HepG2 (cell line): ENCODE data around the gene CDH23. TPM values are rescaled to one million over a fixed set of nuclear protein-coding genes. Genes with fewer than 3 reads are reported as not detected.

Experiments used
- ATAC-seq: fragments of 200-7000 bp; cut with Tn5 transposase; 3 replicates; pipeline ENCODE4 v1.9.1; 2020; ENCODE audit warnings: mild to moderate bottlenecking, moderate library complexity
- BruUV-seq: library from RNA; stranded (reverse); fragments of 400-500 nt; replicated peaks from 2 replicates; lab custom pipeline; 2021; lab: Mats Ljungman, UMichigan
- CTCF ChIA-PET: fragments of 300-600 bp; formaldehyde crosslinking; extraction: SDS; loops from one replicate; lab custom pipeline; 2021; ENCODE audit warnings: low total read pairs, inconsistent platforms, low intra/inter-chr PET ratio; lab: Yijun Ruan, JAX
- POLR2A ChIA-PET: fragments of 350-600 bp; sonication (Branson Sonifier 250); formaldehyde crosslinking; loops from one replicate; lab custom pipeline; 2020; ENCODE audit warnings: antibody characterized with exemption, inconsistent platforms; lab: Yijun Ruan, JAX
- DNase-seq: peaks from one replicate; pipeline ENCODE4 v3.0.0-alpha.2; 2015; ENCODE audit warnings: low spot score
- FAIRE-seq: peaks from 3 replicates; lab custom pipeline; 2011; peaks lifted over from hg19 to GRCh38; lab: Jason Lieb, UNC
- H2AFZ ChIP-seq: one replicate; pipeline ENCODE4 v1.6.1; 2011; ENCODE audit warnings: low read length, inconsistent platforms
- H3K27ac ChIP-seq: fragments of 300-600 bp; 3 replicates; pipeline ENCODE4 v1.8.0; 2011; ENCODE audit warnings: mixed run types, mild to moderate bottlenecking, mixed read lengths, low read length, inconsistent platforms; ENCODE audit not compliant: insufficient read depth; ENCODE audit errors: extremely low read length
- H3K27me3 ChIP-seq, 2 experiments: fragments of 200-600 bp in 1 of 2; 2 replicates in 1 of 2; 3 replicates in 1 of 2; pipeline versions ENCODE4 v1.6.0 to v1.8.0; 2011; ENCODE audit warnings: low read length in 2 of 2, mild to moderate bottlenecking in 2 of 2, moderate library complexity in 2 of 2, inconsistent platforms in 1 of 2; ENCODE audit not compliant: insufficient read depth in 2 of 2, control insufficient read depth in 1 of 2
- H3K36me3 ChIP-seq, 2 experiments: fragments of 200-600 bp in 1 of 2; replicated peaks in 1 of 2; 2 replicates in 1 of 2; 3 replicates in 1 of 2; pipeline versions ENCODE4 v1.5.1 to v1.8.0; 2011; ENCODE audit warnings: low read length in 2 of 2, inconsistent platforms in 1 of 2; ENCODE audit not compliant: insufficient read depth in 2 of 2, control insufficient read depth in 1 of 2
- H3K4me1 ChIP-seq: 2 replicates; pipeline ENCODE4 v1.5.1; 2012; ENCODE audit warnings: low read length, inconsistent platforms; ENCODE audit not compliant: insufficient read depth
- H3K4me2 ChIP-seq: 2 replicates; pipeline ENCODE4 v1.6.0; 2011; ENCODE audit warnings: low read depth, low read length, inconsistent platforms
- H3K4me3 ChIP-seq, 3 experiments: fragments of 200-600 bp in 1 of 3; sonication (generic), shearing (Covaris generic) in 1 of 3; replicated peaks in 1 of 3; 2 replicates each; pipeline ENCODE4 v1.5.1; 2011 to 2016; ENCODE audit warnings: low read length in 3 of 3, inconsistent platforms in 2 of 3, low read depth in 2 of 3, mild to moderate bottlenecking in 2 of 3, control low read depth in 1 of 3, mixed read lengths in 1 of 3; ENCODE audit not compliant: insufficient read depth in 1 of 3
- H3K79me2 ChIP-seq: one replicate; pipeline ENCODE4 v1.6.1; 2011; ENCODE audit warnings: low read length, inconsistent platforms; ENCODE audit not compliant: insufficient read depth
- H3K9ac ChIP-seq: 2 replicates; pipeline ENCODE4 v1.6.0; 2011; ENCODE audit warnings: mild to moderate bottlenecking, low read depth, low read length, inconsistent platforms; ENCODE audit not compliant: insufficient read depth
- H3K9me3 ChIP-seq: 2 replicates; pipeline ENCODE4 v1.5.1; 2012; ENCODE audit warnings: mild to moderate bottlenecking, low read length
- H4K20me1 ChIP-seq: 2 replicates; pipeline ENCODE4 v1.6.0; 2011; ENCODE audit warnings: inconsistent platforms, mild to moderate bottlenecking, low read length, moderate library complexity; ENCODE audit not compliant: insufficient read depth
- CTCF ChIP-seq: sonication (generic); formaldehyde crosslinking; IDR thresholded peaks from 2 replicates; pipeline ENCODE4 v1.5.0; 2020; ENCODE audit warnings: mild to moderate bottlenecking, missing genetic modification reagents, moderate library complexity
- SIN3A ChIP-seq: IDR thresholded peaks from 2 replicates; pipeline ENCODE4 v1.6.1; 2011; ENCODE audit warnings: low read depth, mild to moderate bottlenecking, control low read depth, low read length, borderline replicate concordance
- SMC3 ChIP-seq: IDR thresholded peaks from 2 replicates; pipeline ENCODE4 v1.6.1; 2011; ENCODE audit warnings: low read length, improper control_type of control experiment
- WGBS: methylation state at CpG from one replicate; pipeline ENCODE4 v1.1.6; 2017; ENCODE audit warnings: low lambda C conversion rate; 5-methylcytosine and 5-hydroxymethylcytosine counted together
- in situ Hi-C: cut with HindIII; loops from 2 replicates; pipeline ENCODE4 v1.10.0; 2017; ENCODE audit warnings: low pct_unique_long_range_greater_than_20kb; ENCODE audit not compliant: extremely low pct_ligation_motif_present
- intact Hi-C: fragments of 100-400 bp; cut with micrococcal nuclease; formaldehyde crosslinking; loops from one replicate; pipeline ENCODE4 v1.10.0; 2022; ENCODE audit not compliant: unreplicated experiment
- polyA plus RNA-seq, 8 experiments: library from polyadenylated mRNA; depleted of rRNA in 3 of 8; stranded (reverse) in 7 of 8; unstranded in 1 of 8; fragments of >200 nt; fragmentation: Illumina TruSeq in 4 of 8; extraction: Trizol in 4 of 8; gene quantifications; 2 replicates each; pipeline versions ENCODE4 v1.2.1 to v1.2.3, GENCODE V29; 2011 to 2016; ENCODE audit warnings: low read depth in 4 of 8, missing spikeins in 1 of 8, mixed read lengths in 1 of 8; ENCODE audit not compliant: insufficient read depth in 1 of 8
- total RNA-seq, 5 experiments: library from RNA; depleted of rRNA; stranded (reverse); fragments of >200 nt; fragmentation: Illumina TruSeq; extraction: Trizol; gene quantifications; 2 replicates each; pipeline ENCODE4 v1.2.3, GENCODE V29; 2016; ENCODE audit warnings: low read depth in 1 of 5
- TF ChIP-seq, protein P1 (sequence below): sonication (generic); formaldehyde crosslinking; IDR thresholded peaks from 2 replicates; pipeline ENCODE4 v1.4.0; 2020; ENCODE audit warnings: mild to moderate bottlenecking, missing genetic modification reagents

Gene CDH23
- total and polyA plus RNA-seq, 2 of the 13 experiments (the other 11 are each of a cell fraction or from before 2014, with no cell fraction given): 0.13 TPM; not detected in 1

GRCh38 chr10:71725998-71726579, 329.4 kb downstream of the CDH23 start:
- no peaks in the 10 kb centered on the region for H3K79me2 ChIP-seq
- H3K4me2 ChIP-seq: no peak overlapping the region
- H3K4me3 ChIP-seq: no peak overlapping the region
- TF ChIP-seq SIN3A: no peak
- TF ChIP-seq, protein P1, sequence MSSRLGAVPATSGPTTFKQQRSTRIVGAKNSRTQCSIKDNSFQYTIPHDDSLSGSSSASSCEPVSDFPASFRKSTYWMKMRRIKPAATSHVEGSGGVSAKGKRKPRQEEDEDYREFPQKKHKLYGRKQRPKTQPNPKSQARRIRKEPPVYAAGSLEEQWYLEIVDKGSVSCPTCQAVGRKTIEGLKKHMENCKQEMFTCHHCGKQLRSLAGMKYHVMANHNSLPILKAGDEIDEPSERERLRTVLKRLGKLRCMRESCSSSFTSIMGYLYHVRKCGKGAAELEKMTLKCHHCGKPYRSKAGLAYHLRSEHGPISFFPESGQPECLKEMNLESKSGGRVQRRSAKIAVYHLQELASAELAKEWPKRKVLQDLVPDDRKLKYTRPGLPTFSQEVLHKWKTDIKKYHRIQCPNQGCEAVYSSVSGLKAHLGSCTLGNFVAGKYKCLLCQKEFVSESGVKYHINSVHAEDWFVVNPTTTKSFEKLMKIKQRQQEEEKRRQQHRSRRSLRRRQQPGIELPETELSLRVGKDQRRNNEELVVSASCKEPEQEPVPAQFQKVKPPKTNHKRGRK (CRISPR knock-in tag): no peak
- peak; percentile 39; the same call in 1 of the 2 replicates for TF ChIP-seq CTCF (CRISPR knock-in tag)
- 0 out of 2 replicates have a peak, but pooled peaks have one; percentile 10 for TF ChIP-seq SMC3
- no peaks in the 10 kb centered on the region for H4K20me1 ChIP-seq
- peaks cover under 1 to 36% of the 10 kb centered on the region in 2 experiments; a peak in 3 of 5 replicates for H3K27me3 ChIP-seq
- intact Hi-C loops: no loop called here
- no peaks in the 10 kb centered on the region for H3K9me3 ChIP-seq
- FAIRE-seq: no peak
- ATAC-seq: peak; percentile 42
- CTCF ChIA-PET: no interaction called here
- WGBS: 2% methylated on average over 4 of the region's 9 CpGs
- no peak overlapping the region for H3K9ac ChIP-seq
- H2AFZ ChIP-seq: no peak overlapping the region
- in situ Hi-C loops: no loop called here
- peaks cover 50% of the 10 kb centered on the region for H3K4me1 ChIP-seq
- BruUV-seq: no TSS peak
- POLR2A ChIA-PET: no interaction called here
- peak; percentile 46 for DNase-seq
- no peak overlapping the region for H3K27ac ChIP-seq
- H3K36me3 ChIP-seq: no peaks in the 10 kb centered on the region
